Neural cell (in vitro differentiated cells): ENCODE data around the gene BABAM2.

ENCODE experiments used
- CTCF ChIP-seq: fragments of 450-650 bp; IDR thresholded peaks from 2 replicates; pipeline ENCODE4 v1.5.1; 2014; ENCODE audit warnings: antibody characterized with exemption, mild to moderate bottlenecking, moderate library complexity; ENCODE audit not compliant: poor library complexity, severe bottlenecking
- EP300 ChIP-seq: fragments of 450-650 bp; conservative IDR thresholded peaks from 2 replicates; pipeline ENCODE4 v1.6.1; 2014; ENCODE audit warnings: antibody characterized with exemption, mild to moderate bottlenecking, moderate library complexity; ENCODE audit not compliant: poor library complexity, severe bottlenecking
- EZH2 ChIP-seq: fragments of 200-600, 300-800 bp; shearing (Covaris generic), sonication (generic); IDR thresholded peaks from 2 replicates; pipeline ENCODE4 v1.6.1; 2014; ENCODE audit warnings: antibody characterized with exemption, low read length, borderline replicate concordance, mild to moderate bottlenecking; ENCODE audit not compliant: insufficient read depth, poor library complexity, severe bottlenecking
- POLR2AphosphoS5 ChIP-seq: IDR thresholded peaks from 2 replicates; pipeline ENCODE4 v1.6.1; 2012
- RAD21 ChIP-seq: fragments of 450-650 bp; conservative IDR thresholded peaks from 2 replicates; pipeline ENCODE4 v1.6.1; 2014; ENCODE audit warnings: antibody characterized with exemption, mild to moderate bottlenecking, moderate library complexity
- REST ChIP-seq: IDR thresholded peaks from 2 replicates; pipeline ENCODE4 v1.6.1; 2012; ENCODE audit warnings: borderline replicate concordance
- SMC3 ChIP-seq: fragments of 450-650 bp; conservative IDR thresholded peaks from 2 replicates; pipeline ENCODE4 v1.6.1; 2014; ENCODE audit warnings: antibody characterized with exemption, mild to moderate bottlenecking, moderate library complexity; ENCODE audit not compliant: poor library complexity
- TAF1 ChIP-seq: IDR thresholded peaks from 2 replicates; pipeline ENCODE4 v1.6.1; 2012; ENCODE audit warnings: low read depth

DNA sequence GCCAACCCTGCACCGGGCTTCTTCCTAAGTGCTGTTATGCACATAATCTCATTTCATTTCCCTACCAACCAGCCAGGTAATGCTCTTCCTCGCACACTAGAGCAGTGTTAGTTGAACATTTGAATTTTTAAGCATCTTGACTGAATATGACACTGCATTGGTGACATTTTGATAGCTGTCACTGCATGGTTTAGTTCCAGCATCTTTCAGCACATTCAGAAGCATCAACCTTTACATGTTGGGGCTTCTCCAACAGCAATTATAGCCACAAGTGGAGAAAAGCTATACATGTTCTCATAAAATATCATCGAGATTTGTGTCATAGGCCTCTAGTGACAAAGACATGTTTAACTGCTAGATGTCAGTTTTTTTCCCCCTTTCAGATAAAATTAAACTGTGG, 272.0 kb downstream of the BABAM2 start:
- TF ChIP-seq REST (no peak), CTCF (no peak), POLR2AphosphoS5 (peak; percentile 69), EP300 (peak; percentile 94), RAD21 (no peak), TAF1 (no peak), EZH2 (no peak), SMC3 (peak; percentile 22)
